A549 treated with ZK216348 at 1 μM for 4 hours (cell line): Measurements from ENCODE around the gene AADAT. TPM values are rescaled to one million over a fixed set of nuclear protein-coding genes. Genes with fewer than 3 reads are reported as not detected.

ENCODE experiments used
- total RNA-seq: library from RNA; stranded (reverse); fragments of 200-300 nt; extraction: Qiagen RNA extraction; gene quantifications from 5 replicates; pipeline ENCODE4 v1.2.3, GENCODE V29; 2022; ENCODE audit warnings: low read depth

The AADAT gene
- 6.7 to 9.7 TPM (median 8.8 TPM) in 5 replicates for total RNA-seq

GRCh38 chr4:170089668-170090351 is at the start of gene AADAT:
Gene AADAT (minus strand): TSS chr4:170089956. CDS start chr4:170089690, 266 bp downstream.

GRCh38 chr4:170026253-170027021 is 63.3 kb downstream of the AADAT start, which contains the start of gene MFAP3L:
Gene MFAP3L (minus strand): TSS chr4:170026395. CDS start chr4:170005877, 20,518 bp downstream.

Other genes with a start within 250 kb of the AADAT start
- 3.9 to 5.7 TPM (median 4.2 TPM) in 5 replicates for gene MFAP3L, start 63.6 kb downstream of the AADAT start, total RNA-seq